ENCODE results near the gene PINLYP.

GRCh38 chr19:43609872-43610271 lies 34.3 kb downstream of the PINLYP start:
- TF ChIP-seq CEBPB (IDR thresholded peaks at IDR 0.05; ENCODE audit: low read depth) (no peak), CTCF (IDR thresholded peaks at IDR 0.05 in 2 of 3, conservative IDR thresholded peaks at IDR 0.05 in 1 of 3; ENCODE audit: borderline replicate concordance in 1 of 3, insufficient read depth in 1 of 3, low read depth in 2 of 3, low read length in 2 of 3) (no peak), EZH2 (IDR thresholded peaks at IDR 0.05) (no peak), POLR2A (IDR thresholded peaks at IDR 0.05; ENCODE audit: borderline replicate concordance, extremely low read depth, insufficient read depth, insufficient read length) (no peak), REST (IDR thresholded peaks at IDR 0.05; ENCODE audit: low read depth) (no peak), SRF (IDR thresholded peaks at IDR 0.05; ENCODE audit: low read depth) (no peak)

All from HCT116 (cell line).